K562 treated with DMSO at 1 percent for 12 hours (cell line): ENCODE measurements around the gene KIF5A. TPM values are rescaled to one million over a fixed set of nuclear protein-coding genes. Genes with fewer than 3 reads are reported as not detected.

Source experiments
- total RNA-seq: library from RNA; unstranded; fragments of 300-600 nt; gene quantifications from 2 replicates; pipeline ENCODE4 v1.2.3, GENCODE V29; 2022; ENCODE audit not compliant: insufficient read depth

The KIF5A gene
- total RNA-seq = 2.2 and 13.9 TPM in 2 replicates

DNA sequence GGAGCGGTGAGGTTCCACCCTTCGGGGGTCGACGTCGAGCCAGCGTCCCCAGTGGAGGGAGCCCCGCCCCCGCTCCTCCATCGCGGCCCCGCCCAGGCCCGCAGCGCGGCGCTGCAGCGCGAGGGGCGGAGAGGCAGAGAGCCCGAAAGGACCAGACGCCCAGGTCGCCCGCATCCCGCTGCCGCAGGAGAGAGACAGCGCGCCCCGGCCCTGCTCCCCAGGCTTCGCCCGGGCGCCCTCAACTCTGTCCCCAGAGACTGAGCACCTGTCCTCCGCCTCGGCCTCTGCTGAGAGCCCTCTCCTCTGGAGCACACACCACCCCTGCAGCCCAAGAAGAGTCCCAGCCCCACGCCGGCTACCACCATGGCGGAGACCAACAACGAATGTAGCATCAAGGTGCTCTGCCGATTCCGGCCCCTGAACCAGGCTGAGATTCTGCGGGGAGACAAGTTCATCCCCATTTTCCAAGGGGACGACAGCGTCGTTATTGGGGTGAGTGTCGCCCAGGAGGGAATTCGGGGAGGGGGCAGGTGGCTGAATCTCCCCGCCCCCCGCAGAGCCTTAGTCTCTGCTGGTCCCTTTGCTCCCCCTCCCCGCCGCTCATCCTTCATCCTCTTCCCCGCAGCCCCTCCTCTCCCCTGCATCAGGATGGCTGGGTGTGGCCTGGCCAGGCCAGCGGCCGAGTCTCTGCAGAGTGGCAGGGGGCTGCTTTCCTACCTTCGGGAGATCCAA, at the start of gene KIF5A:
Gene KIF5A (plus strand): TSS at position 136 of the 732 bp plus-strand sequence. CDS start 228 bp downstream, at position 364.

DNA sequence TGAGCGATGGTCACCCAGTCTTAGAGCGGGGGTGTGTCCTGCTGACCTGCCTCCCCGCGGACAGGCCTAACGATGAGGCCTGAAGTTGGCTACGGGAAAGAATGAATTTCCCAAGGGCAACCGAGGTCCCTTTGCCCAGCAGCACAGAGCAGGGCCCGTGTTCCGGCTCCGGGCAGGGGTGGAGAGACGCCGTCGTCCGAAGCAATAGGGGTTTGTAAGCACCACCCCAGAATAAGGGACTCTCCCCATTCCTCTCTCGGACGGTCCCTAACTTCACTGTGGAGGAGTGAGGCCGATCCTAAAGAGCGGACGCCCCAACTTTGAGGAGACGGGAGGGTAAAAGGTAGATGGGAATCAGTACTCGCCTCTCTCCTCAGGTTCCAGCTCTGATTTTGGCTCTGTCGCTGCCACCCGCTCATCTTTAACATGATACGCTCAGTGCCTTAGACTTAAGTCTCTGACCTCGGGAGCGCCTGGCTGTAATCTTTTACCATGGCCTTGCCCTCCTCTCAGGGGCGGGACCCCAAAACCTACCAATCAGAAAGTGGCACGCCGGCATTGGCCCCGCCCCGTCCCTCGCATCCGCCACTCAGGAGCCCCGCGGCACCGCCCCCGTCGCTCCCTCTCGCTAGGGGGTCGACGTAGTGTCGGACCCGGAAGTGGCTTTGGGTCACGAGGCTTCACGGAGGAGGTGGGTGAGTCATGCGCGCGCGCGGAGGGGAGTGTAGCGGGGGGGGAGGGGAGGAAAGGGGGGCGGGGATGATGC, 29.6 kb upstream of the KIF5A start, which contains the start of gene DDIT3:
Gene DDIT3 (minus strand): TSS at position 462 of the 766 bp plus-strand sequence. CDS start 3,108 bp downstream, outside the sequence.

DNA sequence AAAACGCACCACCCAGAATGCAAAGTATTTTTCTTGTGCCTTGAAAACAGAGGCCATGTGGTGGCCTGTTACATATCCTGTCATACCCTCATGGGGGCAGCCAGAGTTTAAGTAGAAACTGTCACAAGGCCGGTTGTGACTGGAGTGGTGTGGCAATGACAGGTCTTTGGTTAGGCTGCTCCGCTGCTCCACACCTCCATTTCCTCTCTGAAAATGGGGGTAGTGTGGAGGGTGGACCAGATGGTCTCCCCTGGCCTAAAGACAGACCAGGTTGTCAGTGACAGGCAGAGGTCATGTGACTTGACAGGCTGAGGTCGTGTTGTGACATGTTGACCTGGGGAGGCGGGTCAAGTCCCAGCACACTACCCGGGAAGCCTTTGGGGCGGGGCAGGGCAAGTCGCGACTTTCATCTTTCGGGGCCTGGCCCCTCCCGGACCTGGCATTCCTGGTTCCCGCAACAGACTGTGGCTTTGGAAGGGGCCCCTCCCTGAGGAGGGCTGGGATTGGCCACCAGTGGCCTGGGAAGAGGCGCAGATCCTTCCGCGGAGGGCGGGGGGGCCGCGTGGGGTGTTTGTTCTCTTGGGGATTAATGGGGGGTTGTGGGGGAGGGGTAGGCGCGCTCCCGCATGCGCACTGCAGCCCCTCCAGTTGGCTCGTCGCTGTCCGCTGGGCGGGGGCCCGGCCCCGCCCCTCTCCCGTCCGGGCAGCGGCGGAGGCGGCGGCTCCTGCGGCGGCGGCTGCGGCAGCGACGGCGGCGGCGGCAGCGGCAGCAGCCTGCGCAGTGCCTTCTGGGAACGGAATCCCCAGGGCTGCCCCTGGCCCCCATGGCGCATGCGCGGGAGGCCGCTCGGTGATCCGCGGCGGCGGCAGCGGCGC, 27.6 kb upstream of the KIF5A start, which contains the start of gene MBD6:
Gene MBD6 (plus strand): TSS at position 814 of the 876 bp plus-strand sequence. CDS start 1,480 bp downstream, outside the sequence.

DNA sequence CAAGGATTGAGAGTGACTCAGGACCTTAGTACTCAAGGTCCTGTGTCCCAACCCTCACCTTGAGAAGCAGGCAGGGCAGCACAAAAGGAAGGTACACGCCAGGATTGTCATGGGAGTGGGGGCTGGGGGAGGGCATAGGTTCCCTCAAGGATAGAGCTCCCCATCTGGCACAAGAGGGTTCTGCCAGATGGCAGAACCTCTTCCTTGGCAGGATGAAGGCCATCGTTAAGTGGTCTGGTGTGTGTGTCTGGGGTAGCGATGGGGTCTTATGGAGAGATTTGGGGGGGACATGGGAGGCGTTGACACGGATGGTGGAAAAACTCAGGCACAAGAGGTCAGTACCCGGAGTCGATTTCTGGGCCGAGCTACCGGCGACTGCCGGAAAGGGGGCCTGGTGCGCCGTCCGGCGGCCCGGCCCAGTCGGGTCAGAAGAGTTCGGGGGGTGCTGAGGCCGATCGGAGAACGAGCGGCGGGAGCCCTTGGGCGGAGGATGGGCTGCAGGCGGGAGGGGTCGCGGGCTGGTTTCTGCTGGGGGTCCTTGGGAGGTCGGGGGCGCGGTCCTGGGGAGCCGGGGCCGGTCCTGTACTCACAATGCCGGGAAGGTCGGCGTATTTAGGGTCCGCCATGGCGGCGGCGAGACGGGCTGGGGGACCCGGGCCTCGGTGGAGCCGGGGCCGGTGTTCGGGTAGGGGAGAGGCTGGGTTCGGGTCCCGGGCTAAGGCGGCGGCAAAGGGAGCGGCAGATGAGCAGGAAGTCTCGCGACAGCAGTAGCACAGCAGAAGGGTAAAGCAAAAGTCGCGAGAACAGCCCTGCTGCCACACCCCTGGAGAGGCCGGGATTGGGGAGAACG, 3.2 kb upstream of the KIF5A start, which contains the start of gene DCTN2:
Gene DCTN2 (minus strand): TSS at position 755 of the 850 bp plus-strand sequence. CDS start 129 bp downstream, at position 626.

DNA sequence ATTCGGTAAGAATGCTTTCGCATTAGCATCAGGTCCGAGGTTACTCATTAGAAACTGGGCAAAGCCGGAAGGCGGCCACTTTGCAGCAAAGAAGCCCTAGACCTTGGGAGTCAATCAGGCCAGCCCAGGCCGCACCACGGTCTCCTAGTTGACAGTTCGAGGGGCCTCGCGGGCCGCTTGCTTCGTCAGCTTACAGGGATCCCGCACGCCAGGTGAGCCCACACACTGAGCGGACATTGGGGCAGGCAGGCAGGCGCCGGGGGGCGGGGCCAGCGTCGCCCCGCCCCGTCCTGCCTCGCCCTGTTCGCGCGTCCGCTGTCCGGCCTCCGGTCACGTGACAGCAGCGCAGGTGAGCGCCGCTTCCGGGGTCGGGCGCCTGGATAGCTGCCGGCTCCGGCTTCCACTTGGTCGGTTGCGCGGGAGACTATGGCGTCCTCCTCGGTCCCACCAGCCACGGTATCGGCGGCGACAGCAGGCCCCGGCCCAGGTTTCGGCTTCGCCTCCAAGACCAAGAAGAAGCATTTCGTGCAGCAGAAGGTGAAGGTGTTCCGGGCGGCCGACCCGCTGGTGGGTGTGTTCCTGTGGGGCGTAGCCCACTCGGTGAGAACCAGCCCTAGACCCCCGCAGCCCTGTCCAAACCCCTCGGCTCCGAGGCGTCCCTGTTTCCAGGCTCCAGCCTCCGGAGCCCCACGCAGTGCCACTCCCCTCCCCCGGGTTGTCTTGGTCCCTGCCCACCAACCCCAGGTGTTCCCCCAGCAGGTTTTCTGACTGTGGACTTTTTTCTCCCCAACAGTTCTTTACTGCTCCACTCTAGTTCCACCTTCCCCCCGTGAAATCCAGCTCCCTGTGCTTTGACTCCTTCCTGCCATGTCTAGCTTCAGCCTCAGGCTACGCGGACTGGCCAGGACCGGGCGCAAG, 41.3 kb downstream of the KIF5A start, which contains the start of gene PIP4K2C:
Gene PIP4K2C (plus strand): TSS at position 329 of the 918 bp plus-strand sequence. CDS start 98 bp downstream, at position 427.

DNA sequence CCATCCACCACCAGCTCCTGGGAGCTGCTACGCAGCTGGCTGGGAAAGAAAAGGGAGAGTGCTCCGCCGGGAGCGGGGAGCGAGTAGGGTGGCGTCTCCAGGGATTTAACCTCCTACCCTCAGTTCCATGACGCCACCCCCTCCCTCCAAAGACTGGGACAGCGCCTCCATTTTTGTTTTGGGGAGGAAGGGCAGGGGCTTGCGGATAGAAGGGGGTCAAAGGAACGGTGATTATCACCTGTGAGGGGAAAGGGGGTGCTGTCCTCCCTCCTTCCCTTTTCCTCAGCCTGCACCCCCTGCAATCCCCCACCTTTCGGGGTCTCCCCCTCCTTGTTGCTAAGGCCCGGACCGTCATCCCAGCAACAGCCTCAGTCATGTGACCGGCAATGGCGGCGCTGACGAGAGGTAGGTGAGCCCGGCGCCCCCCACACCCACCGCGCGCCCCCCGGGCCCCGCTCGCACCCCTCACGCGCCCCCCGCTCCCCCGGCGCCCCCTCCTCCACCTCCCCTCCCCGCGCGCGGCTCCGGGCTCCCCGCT, 54.7 kb downstream of the KIF5A start, which contains the start of gene DTX3:
Gene DTX3 (plus strand): TSS at position 371 of the 538 bp plus-strand sequence. CDS start 1,694 bp downstream, outside the sequence.

DNA sequence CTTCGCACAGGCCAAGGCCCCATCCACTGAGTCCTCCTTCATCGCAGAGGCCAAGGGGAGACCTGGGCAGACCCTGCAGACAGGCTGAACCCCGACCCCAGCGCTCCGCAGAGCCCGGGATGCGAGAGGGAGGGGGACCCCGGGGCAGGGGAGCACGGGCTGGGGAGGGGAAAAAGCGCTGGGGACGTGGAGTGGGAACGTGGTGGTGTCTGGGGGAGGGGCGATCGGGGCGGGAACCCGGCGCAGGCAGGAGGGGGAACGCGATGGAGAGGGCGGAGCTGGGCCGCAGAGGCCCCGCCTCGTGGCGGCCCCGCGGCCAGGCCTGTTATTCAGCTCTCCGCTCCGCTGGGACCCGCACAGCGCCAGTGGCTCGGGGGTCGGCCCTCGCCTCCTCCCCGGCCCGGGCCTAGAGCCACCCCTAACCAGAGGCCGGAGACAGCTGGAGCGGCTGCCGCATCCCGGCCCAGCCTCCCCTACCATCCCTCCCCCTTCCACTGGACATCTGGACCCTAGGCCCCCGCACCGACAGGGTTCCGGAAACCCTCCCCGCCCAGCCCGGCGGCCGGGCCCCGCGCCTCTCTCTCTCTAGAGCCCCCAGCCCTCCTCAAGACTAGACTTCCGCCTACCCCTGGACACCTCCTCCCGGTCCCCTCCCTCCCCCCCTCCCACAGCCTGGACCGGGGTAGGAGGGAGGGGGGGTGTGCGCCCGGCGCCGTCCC, 61.4 kb downstream of the KIF5A start, which contains the start of gene ARHGEF25:
Gene ARHGEF25 (plus strand): TSS at position 328 of the 719 bp plus-strand sequence. CDS start 460 bp downstream, outside the sequence.

DNA sequence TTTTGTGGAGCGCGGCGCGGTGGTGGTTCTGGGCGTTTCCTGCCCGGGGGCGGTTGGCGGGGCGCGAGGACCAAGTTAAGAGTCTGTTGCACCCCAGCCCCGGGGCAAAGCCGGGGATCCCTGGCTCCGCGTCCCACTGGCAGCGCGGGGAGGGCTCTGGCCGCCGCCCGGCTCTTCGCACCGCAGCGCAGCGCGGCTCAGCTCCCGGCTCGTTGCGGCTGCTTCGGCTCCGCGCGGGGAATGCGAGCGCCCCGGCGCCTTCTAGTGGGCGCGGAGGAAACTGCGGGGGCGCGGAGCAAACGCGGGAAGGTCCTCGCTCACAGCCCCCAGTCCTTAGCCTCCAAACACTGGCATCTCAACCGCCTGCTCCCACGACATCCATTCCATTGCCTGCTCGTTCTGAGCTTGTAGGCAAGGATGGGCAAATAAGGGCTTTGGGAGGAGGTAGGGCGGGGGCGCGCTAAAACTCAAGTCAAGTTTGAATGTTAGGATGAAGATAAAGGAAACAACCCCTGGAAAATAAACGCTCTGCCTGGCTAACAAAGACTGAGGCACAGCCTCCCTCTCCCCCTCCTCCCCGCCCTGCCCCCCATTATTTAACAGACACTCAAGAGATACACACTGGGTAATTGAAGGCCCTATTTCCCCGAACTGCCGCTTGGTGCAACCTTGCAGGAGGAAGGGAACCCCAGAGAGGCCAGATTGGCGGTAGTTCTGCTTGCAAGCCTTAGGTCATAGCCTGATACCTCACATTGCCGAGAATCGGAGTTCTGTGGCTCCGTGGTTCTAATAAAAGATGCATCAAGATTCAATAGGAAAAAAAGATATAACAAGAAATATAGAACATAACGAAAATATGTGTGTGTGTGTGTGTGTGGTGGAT, 83.4 kb downstream of the KIF5A start, which contains the start of gene B4GALNT1:
Gene B4GALNT1 (minus strand): TSS at position 244 of the 883 bp plus-strand sequence. CDS start 1,069 bp downstream, outside the sequence.

Other genes with a start within 250 kb of the KIF5A start
- 11.4 and 26.3 TPM in 2 replicates for gene R3HDM2, start 119.0 kb upstream of the KIF5A start, total RNA-seq
- 0.97 TPM in 1 of 2 replicates, not detected in the other for gene INHBC, start 115.3 kb upstream of the KIF5A start, total RNA-seq
- gene INHBE, start 94.7 kb upstream of the KIF5A start, total RNA-seq = 44.7 and 60.8 TPM in 2 replicates
- gene GLI1, start 90.3 kb upstream of the KIF5A start, total RNA-seq = 0.49 and 3.3 TPM in 2 replicates
- 7.4 and 10.8 TPM in 2 replicates for gene ARHGAP9, start 70.2 kb upstream of the KIF5A start, total RNA-seq
- 373 and 994 TPM in 2 replicates for gene MARS1, start 62.0 kb upstream of the KIF5A start, total RNA-seq
- 211 and 237 TPM in 2 replicates for gene DDIT3, start 29.5 kb upstream of the KIF5A start, total RNA-seq
- 9.5 and 30.4 TPM in 2 replicates for gene MBD6, start 27.2 kb upstream of the KIF5A start, total RNA-seq
- 159 and 198 TPM in 2 replicates for gene DCTN2, start 2.9 kb upstream of the KIF5A start, total RNA-seq
- 14.9 and 38.4 TPM in 2 replicates for gene PIP4K2C, start 41.1 kb downstream of the KIF5A start, total RNA-seq
- not detected in 2 replicates for gene DTX3, start 54.8 kb downstream of the KIF5A start, total RNA-seq
- 8.4 and 14.2 TPM in 2 replicates for gene ARHGEF25, start 61.4 kb downstream of the KIF5A start, total RNA-seq
- gene B4GALNT1, start 83.2 kb downstream of the KIF5A start, total RNA-seq = 19.6 and 67.1 TPM in 2 replicates
- 231 and 291 TPM in 2 replicates for gene OS9, start 144.1 kb downstream of the KIF5A start, total RNA-seq
- gene AGAP2, start 188.7 kb downstream of the KIF5A start, total RNA-seq = 0.82 TPM in 1 of 2 replicates, not detected in the other
- 8.0 and 16.3 TPM in 2 replicates for gene TSPAN31, start 195.0 kb downstream of the KIF5A start, total RNA-seq
- gene CDK4, start 202.3 kb downstream of the KIF5A start, total RNA-seq = 148 and 190 TPM in 2 replicates
- gene MARCHF9, start 205.1 kb downstream of the KIF5A start, total RNA-seq = 10.6 and 12.2 TPM in 2 replicates
- gene CYP27B1, start 217.0 kb downstream of the KIF5A start, total RNA-seq = 0.65 and 0.74 TPM in 2 replicates
- 6.5 and 9.4 TPM in 2 replicates for gene METTL1, start 222.1 kb downstream of the KIF5A start, total RNA-seq
- gene EEF1AKMT3, start 222.6 kb downstream of the KIF5A start, total RNA-seq = 2.5 and 5.1 TPM in 2 replicates
- 25.0 and 36.0 TPM in 2 replicates for gene TSFM, start 232.7 kb downstream of the KIF5A start, total RNA-seq